ENCODE data around the gene EHMT2.

GRCh38 chr6:31836047-31836473, 61.4 kb downstream of the EHMT2 start:
- TF ChIP-seq EP300 (IDR thresholded peaks at IDR 0.05), result no peak
- no peak for TF ChIP-seq CTCF (IDR thresholded peaks at IDR 0.05)
- no peak for TF ChIP-seq POLR2A (IDR thresholded peaks at IDR 0.05)
